Measurements from ENCODE around the gene RTN4R. TPM values are rescaled to one million over a fixed set of nuclear protein-coding genes. Genes with fewer than 3 reads are reported as not detected.

RTN4R gene
- total and polyA plus RNA-seq, 2 donors (not counting 1 experiment from before 2014, with no cell fraction given), result 0.42 to 0.79 TPM

DNA sequence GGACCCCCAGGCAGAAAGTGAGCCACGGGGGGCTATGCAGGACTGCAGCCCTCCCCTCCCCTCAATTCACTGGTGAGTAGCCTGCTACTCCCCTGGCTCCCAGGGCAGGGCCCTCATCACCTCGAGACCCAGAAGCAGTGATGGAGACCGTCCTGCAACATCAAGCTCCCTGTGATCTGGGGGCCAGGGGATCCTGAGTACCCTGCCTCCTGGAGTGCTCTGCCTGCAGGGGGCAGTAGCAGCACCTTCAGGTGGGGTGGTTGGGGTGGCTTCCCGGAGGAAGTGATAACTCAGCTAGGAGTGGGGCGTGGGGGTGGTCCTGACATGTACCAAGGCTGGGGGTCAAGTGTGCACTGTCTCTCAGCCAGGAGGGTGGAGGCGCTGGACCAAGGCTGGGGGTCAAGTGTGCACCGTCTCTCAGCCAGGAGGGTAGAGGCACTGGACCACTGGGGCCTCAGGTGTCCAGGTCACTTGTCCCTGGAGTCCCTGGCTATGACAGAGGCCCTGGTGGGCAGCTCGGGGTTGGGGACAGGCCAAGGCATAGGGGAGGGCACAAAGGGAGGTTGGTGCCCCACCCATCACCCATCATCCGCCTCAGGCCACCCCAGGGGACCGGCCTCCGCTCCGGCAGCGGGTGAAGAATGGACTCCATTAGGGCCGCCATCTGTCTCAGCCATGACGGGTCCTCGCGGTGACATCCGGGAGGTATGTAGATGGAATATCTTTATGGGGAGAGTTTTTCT lies 9.4 kb downstream of the RTN4R start:
- no peaks in the 10 kb centered on the region for H3K9me3 Mint-ChIP-seq (ENCODE audit: insufficient read depth)
- intact Hi-C loops (cut with micrococcal nuclease), result no loop called here
- Histone ChIP-seq H3K79me2 (ENCODE audit: control insufficient read depth, insufficient read depth, low read length) (no peaks in the 10 kb centered on the region), H3K9me3 (ENCODE audit: control extremely low read depth in 1 of 3, control insufficient read depth in 2 of 3, insufficient read depth in 1 of 3, low read length in 2 of 3) (no peaks in the 10 kb centered on the region), H2AFZ (ENCODE audit: insufficient read depth, low read depth, low read length, poor library complexity, severe bottlenecking) (no peak overlapping the region), H3K4me1 (ENCODE audit: control insufficient read depth in 2 of 2, insufficient read depth in 2 of 2, low read length in 2 of 2) (no peaks in the 10 kb centered on the region), H3K9ac (ENCODE audit: low read length) (no peak overlapping the region), H3K27me3 (replicated peaks in 1 of 4; ENCODE audit: control extremely low read depth in 1 of 4, control insufficient read depth in 3 of 4, insufficient read depth in 4 of 4, low read length in 3 of 4) (no peaks in the 10 kb centered on the region), H3K4me3 (ENCODE audit: control extremely low read depth in 1 of 5, extremely low read depth in 1 of 5, insufficient read depth in 1 of 5, low read depth in 2 of 5, low read length in 4 of 5) (no peak overlapping the region), H4K20me1 (ENCODE audit: control insufficient read depth, insufficient read depth, low read length, poor library complexity, severe bottlenecking) (no peaks in the 10 kb centered on the region), H3K36me3 (replicated peaks in 1 of 2; ENCODE audit: control extremely low read depth in 1 of 2, control insufficient read depth in 1 of 2, extremely low read depth in 1 of 2, insufficient read depth in 2 of 2, low read length in 1 of 2) (no peaks in the 10 kb centered on the region), H3K27ac (ENCODE audit: low read length in 2 of 2) (no peak overlapping the region), H3K4me2 (replicated peaks; ENCODE audit: low read depth, low read length, poor library complexity, severe bottlenecking) (no peak overlapping the region)
- no peak for TF ChIP-seq CTCF (IDR thresholded peaks at IDR 0.05)
- no peak for TF ChIP-seq EZH2 (IDR thresholded peaks at IDR 0.05; ENCODE audit: borderline replicate concordance, insufficient read depth, low read depth, low read length, poor library complexity, severe bottlenecking)
- DNase-seq, result no peak
- CTCF ChIA-PET, result interaction anchor here (0.8 to 1.7 kb wide), 2 partner anchors 21 to 22 kb away, joined by 3 read pairs; no protein-coding TSS in a partner anchor
- POLR2A ChIA-PET, result no interaction called here
- no peak for ATAC-seq (ENCODE audit: low read depth)
- H3K4me1 Mint-ChIP-seq, result no peaks in the 10 kb centered on the region
- no peaks in the 10 kb centered on the region for H3K27me3 Mint-ChIP-seq
- H3K27ac Mint-ChIP-seq, result no peak overlapping the region
- H3K4me3 Mint-ChIP-seq, result no peak overlapping the region
- WGBS (ENCODE audit: insufficient coverage), result 91% methylated on average over 8 of the region's 18 CpGs

GRCh38 chr22:20258021-20258299 lies 10.2 kb downstream of the RTN4R start:
- H3K27me3 Mint-ChIP-seq, result no peaks in the 10 kb centered on the region
- no peak for ATAC-seq (ENCODE audit: low read depth)
- Histone ChIP-seq H3K9ac (ENCODE audit: low read length) (no peak overlapping the region), H3K4me1 (ENCODE audit: control insufficient read depth in 2 of 2, insufficient read depth in 2 of 2, low read length in 2 of 2) (no peaks in the 10 kb centered on the region), H3K27me3 (replicated peaks in 1 of 4; ENCODE audit: control extremely low read depth in 1 of 4, control insufficient read depth in 3 of 4, insufficient read depth in 4 of 4, low read length in 3 of 4) (no peaks in the 10 kb centered on the region), H3K36me3 (replicated peaks in 1 of 2; ENCODE audit: control extremely low read depth in 1 of 2, control insufficient read depth in 1 of 2, extremely low read depth in 1 of 2, insufficient read depth in 2 of 2, low read length in 1 of 2) (no peaks in the 10 kb centered on the region), H4K20me1 (ENCODE audit: control insufficient read depth, insufficient read depth, low read length, poor library complexity, severe bottlenecking) (no peaks in the 10 kb centered on the region), H3K4me3 (ENCODE audit: control extremely low read depth in 1 of 5, extremely low read depth in 1 of 5, insufficient read depth in 1 of 5, low read depth in 2 of 5, low read length in 4 of 5) (no peak overlapping the region), H3K4me2 (replicated peaks; ENCODE audit: low read depth, low read length, poor library complexity, severe bottlenecking) (no peak overlapping the region), H3K9me3 (ENCODE audit: control extremely low read depth in 1 of 3, control insufficient read depth in 2 of 3, insufficient read depth in 1 of 3, low read length in 2 of 3) (no peaks in the 10 kb centered on the region), H3K27ac (ENCODE audit: low read length in 2 of 2) (no peak overlapping the region), H3K79me2 (ENCODE audit: control insufficient read depth, insufficient read depth, low read length) (no peaks in the 10 kb centered on the region), H2AFZ (ENCODE audit: insufficient read depth, low read depth, low read length, poor library complexity, severe bottlenecking) (no peak overlapping the region)
- CTCF ChIA-PET, result interaction anchor here (0.8 to 1.7 kb wide), 2 partner anchors 20 to 21 kb away, joined by 3 read pairs; no protein-coding TSS in a partner anchor
- H3K9me3 Mint-ChIP-seq (ENCODE audit: insufficient read depth), result no peaks in the 10 kb centered on the region
- intact Hi-C loops (cut with micrococcal nuclease), result no loop called here
- H3K4me1 Mint-ChIP-seq, result no peaks in the 10 kb centered on the region
- no peak for DNase-seq
- TF ChIP-seq EZH2 (IDR thresholded peaks at IDR 0.05; ENCODE audit: borderline replicate concordance, insufficient read depth, low read depth, low read length, poor library complexity, severe bottlenecking) (no peak), CTCF (IDR thresholded peaks at IDR 0.05) (no peak)
- POLR2A ChIA-PET, result no interaction called here
- WGBS (ENCODE audit: insufficient coverage), result 89% methylated on average over 4 of the region's 4 CpGs
- H3K4me3 Mint-ChIP-seq, result no peak overlapping the region
- no peak overlapping the region for H3K27ac Mint-ChIP-seq
